ENCODE results near the gene NHLH1.

- no peak for TF ChIP-seq GATA2 (IDR thresholded peaks at IDR 0.05; ENCODE audit: low read depth, low read length)
- TF ChIP-seq GATA3 (IDR thresholded peaks at IDR 0.05; ENCODE audit: low read depth, low read length) = no peak
These were observed 4.4 kb downstream of the NHLH1 start for GRCh38 chr1:160371346-160371631.

Data from SH-SY5Y (cell line).